ENCODE results near the gene NKX6-1.

The NKX6-1 gene

DNA sequence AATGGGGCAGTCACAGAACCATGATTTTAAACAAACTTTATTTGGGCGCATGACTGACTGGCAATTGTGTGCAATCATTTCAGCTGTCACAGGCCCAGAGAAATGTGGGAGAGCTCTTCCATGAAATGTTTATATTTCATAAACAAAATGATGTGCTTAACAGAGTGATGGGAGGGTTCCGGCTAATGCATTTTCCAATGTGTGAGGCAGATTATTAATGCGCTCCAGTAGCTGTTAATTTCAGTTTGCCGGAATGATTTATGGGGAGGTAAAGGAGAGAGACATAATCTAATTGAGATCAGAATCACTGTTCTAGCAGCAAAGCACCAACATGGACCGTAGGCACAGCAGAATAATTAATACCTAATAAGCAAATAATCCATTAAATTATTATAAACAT, 55.6 kb downstream of the NKX6-1 start:
- no peak overlapping the region for H3K27ac Mint-ChIP-seq
- TF ChIP-seq, protein P1, sequence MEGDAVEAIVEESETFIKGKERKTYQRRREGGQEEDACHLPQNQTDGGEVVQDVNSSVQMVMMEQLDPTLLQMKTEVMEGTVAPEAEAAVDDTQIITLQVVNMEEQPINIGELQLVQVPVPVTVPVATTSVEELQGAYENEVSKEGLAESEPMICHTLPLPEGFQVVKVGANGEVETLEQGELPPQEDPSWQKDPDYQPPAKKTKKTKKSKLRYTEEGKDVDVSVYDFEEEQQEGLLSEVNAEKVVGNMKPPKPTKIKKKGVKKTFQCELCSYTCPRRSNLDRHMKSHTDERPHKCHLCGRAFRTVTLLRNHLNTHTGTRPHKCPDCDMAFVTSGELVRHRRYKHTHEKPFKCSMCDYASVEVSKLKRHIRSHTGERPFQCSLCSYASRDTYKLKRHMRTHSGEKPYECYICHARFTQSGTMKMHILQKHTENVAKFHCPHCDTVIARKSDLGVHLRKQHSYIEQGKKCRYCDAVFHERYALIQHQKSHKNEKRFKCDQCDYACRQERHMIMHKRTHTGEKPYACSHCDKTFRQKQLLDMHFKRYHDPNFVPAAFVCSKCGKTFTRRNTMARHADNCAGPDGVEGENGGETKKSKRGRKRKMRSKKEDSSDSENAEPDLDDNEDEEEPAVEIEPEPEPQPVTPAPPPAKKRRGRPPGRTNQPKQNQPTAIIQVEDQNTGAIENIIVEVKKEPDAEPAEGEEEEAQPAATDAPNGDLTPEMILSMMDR (IDR thresholded peaks at IDR 0.05): no peak
- H3K27me3 Mint-ChIP-seq (ENCODE audit: low read depth, poor library complexity): no peaks in the 10 kb centered on the region
- no peak overlapping the region for H3K4me3 Mint-ChIP-seq
- H3K9me3 Mint-ChIP-seq: no peaks in the 10 kb centered on the region
- no peaks in the 10 kb centered on the region for H3K4me1 Mint-ChIP-seq
- no peak for DNase-seq
- H3K36me3 Mint-ChIP-seq (ENCODE audit: low read depth): no peaks in the 10 kb centered on the region

DNA sequence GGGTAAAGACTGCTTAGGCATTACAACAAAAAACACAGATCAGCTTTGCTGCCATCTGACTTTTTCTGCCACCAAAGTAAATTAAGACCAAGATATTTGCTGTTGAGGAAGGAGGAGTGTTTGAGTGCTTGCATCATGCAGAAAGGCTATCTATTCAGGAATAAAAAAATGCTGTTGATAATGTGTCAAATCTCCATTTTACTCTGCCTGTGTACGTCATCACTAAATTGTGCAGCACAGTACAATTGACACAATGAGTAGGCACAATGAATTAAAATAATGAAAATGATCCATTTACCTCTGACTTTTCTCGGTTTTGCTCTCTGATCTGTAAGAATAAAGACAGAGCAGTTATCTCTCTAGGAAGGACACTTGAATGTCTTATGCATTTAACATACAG, 56.3 kb downstream of the NKX6-1 start:
- no peak for DNase-seq
- no peaks in the 10 kb centered on the region for H3K9me3 Mint-ChIP-seq
- no peaks in the 10 kb centered on the region for H3K27me3 Mint-ChIP-seq (ENCODE audit: low read depth, poor library complexity)
- no peaks in the 10 kb centered on the region for H3K4me1 Mint-ChIP-seq
- TF ChIP-seq, protein P1 (IDR thresholded peaks at IDR 0.05): no peak
- H3K4me3 Mint-ChIP-seq: no peak overlapping the region
- H3K27ac Mint-ChIP-seq: no peak overlapping the region
- no peaks in the 10 kb centered on the region for H3K36me3 Mint-ChIP-seq (ENCODE audit: low read depth)
